NCI-H510A (cell line): ENCODE measurements around the gene SERTAD2.

ENCODE experiments used
- DNase-seq: peaks from one replicate; lab custom pipeline; 2025; lab: John Stamatoyannopoulos, UW

SERTAD2 gene

GRCh38 chr2:64607381-64608304 is 46.1 kb downstream of the SERTAD2 start:
- DNase-seq = peak; percentile 43

GRCh38 chr2:64606479-64607363 is 47.0 kb downstream of the SERTAD2 start:
- DNase-seq = no peak

- no peak for DNase-seq
These were observed 47.7 kb downstream of the SERTAD2 start for GRCh38 chr2:64605991-64606478.

- DNase-seq = no peak
These were observed 48.7 kb downstream of the SERTAD2 start for GRCh38 chr2:64605026-64605471.

- no peak for DNase-seq
These were observed 49.6 kb downstream of the SERTAD2 start for GRCh38 chr2:64604155-64604554.

GRCh38 chr2:64602436-64602835 is 51.3 kb downstream of the SERTAD2 start:
- DNase-seq = no peak

GRCh38 chr2:64601785-64602391 is 51.8 kb downstream of the SERTAD2 start:
- DNase-seq = no peak

- DNase-seq = no peak
These were observed 52.5 kb downstream of the SERTAD2 start for GRCh38 chr2:64601034-64601754.

- DNase-seq = no peak
These were observed 54.2 kb downstream of the SERTAD2 start for GRCh38 chr2:64599469-64599868.

- DNase-seq = no peak
These were observed 55.5 kb downstream of the SERTAD2 start for GRCh38 chr2:64598226-64598625.

- DNase-seq = no peak
These were observed 58.1 kb downstream of the SERTAD2 start for GRCh38 chr2:64595397-64596176.

- no peak for DNase-seq
These were observed 59.3 kb downstream of the SERTAD2 start for GRCh38 chr2:64594226-64594989.

- DNase-seq = no peak
These were observed 60.6 kb downstream of the SERTAD2 start for GRCh38 chr2:64593035-64593655.

- DNase-seq = no peak
These were observed 62.5 kb downstream of the SERTAD2 start for GRCh38 chr2:64591188-64591587.

- DNase-seq = no peak
These were observed 66.2 kb downstream of the SERTAD2 start for GRCh38 chr2:64587561-64587960.

GRCh38 chr2:64586883-64587481 is 66.7 kb downstream of the SERTAD2 start:
- DNase-seq = no peak

- no peak for DNase-seq
These were observed 67.7 kb downstream of the SERTAD2 start for GRCh38 chr2:64586054-64586453.

GRCh38 chr2:64582774-64583340 is 70.9 kb downstream of the SERTAD2 start:
- DNase-seq = no peak
